Measurements from ENCODE around the gene YIF1A. TPM values are rescaled to one million over a fixed set of nuclear protein-coding genes. Genes with fewer than 3 reads are reported as not detected.

The YIF1A gene
- polyA plus RNA-seq, 1 experiment: 228 TPM

DNA sequence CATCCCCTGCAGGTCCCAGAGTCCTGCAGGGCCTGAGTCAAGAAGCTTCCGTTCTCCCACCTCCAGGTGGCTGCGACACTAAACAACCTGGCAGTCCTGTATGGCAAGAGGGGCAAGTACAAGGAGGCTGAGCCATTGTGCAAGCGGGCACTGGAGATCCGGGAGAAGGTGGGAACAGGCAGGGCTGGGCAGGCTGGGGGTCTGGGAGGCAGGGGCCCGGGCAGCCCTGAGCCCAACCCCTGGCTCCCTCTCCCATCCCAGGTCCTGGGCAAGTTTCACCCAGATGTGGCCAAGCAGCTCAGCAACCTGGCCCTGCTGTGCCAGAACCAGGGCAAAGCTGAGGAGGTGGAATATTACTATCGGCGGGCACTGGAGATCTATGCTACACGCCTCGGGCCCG, 25.2 kb downstream of the YIF1A start:
- POLR2A ChIA-PET: no interaction called here
- H3K36me3 ChIP-seq (ENCODE audit: control insufficient read depth, insufficient read depth, low read length): peaks cover 39% of the 10 kb centered on the region
- H3K4me3 ChIP-seq (ENCODE audit: low read depth, low read length): no peak overlapping the region
- TF ChIP-seq CTCF (IDR thresholded peaks at IDR 0.05; ENCODE audit: insufficient read depth, low read depth, low read length): no peak
- H3K27me3 ChIP-seq (ENCODE audit: control insufficient read depth, insufficient read depth, low read length): no peaks in the 10 kb centered on the region
- no peak for DNase-seq (ENCODE audit: low read depth)
- CTCF ChIA-PET: interaction anchor here (0.6 to 1.3 kb wide), 4 partner anchors 19 to 1053 kb away, joined by 3 to 5 read pairs (median 4); no protein-coding TSS in a partner anchor

- Histone ChIP-seq H3K4me3 (ENCODE audit: low read depth, low read length) (no peak overlapping the region), H3K36me3 (ENCODE audit: control insufficient read depth, insufficient read depth, low read length) (peaks cover 39% of the 10 kb centered on the region), H3K27me3 (ENCODE audit: control insufficient read depth, insufficient read depth, low read length) (no peaks in the 10 kb centered on the region)
- CTCF ChIA-PET: interaction anchor here (0.6 to 1.3 kb wide), 3 partner anchors 20 to 1054 kb away, joined by 3 to 5 read pairs (median 4); no protein-coding TSS in a partner anchor
- no peak for TF ChIP-seq CTCF (IDR thresholded peaks at IDR 0.05; ENCODE audit: insufficient read depth, low read depth, low read length)
- POLR2A ChIA-PET: no interaction called here
- DNase-seq (ENCODE audit: low read depth): no peak
These were observed 25.7 kb downstream of the YIF1A start for GRCh38 chr11:66263231-66263630.

DNA sequence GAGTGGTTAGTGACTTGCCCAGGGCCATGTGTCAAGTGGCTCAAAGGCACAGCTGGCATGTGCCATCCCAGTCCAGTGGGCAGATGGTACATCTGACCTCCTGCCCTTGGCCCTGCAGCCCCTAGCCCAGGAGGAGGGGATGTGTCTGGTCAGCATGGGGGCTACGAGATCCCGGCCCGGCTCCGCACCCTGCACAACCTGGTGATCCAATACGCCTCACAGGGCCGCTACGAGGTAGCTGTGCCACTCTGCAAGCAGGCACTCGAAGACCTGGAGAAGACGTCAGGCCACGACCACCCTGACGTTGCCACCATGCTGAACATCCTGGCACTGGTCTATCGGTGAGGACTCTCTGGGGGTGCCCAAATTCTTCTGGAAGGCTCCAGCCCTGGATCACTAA, 26.2 kb downstream of the YIF1A start:
- POLR2A ChIA-PET: no interaction called here
- Histone ChIP-seq H3K4me3 (ENCODE audit: low read depth, low read length) (no peak overlapping the region), H3K27me3 (ENCODE audit: control insufficient read depth, insufficient read depth, low read length) (no peaks in the 10 kb centered on the region), H3K36me3 (ENCODE audit: control insufficient read depth, insufficient read depth, low read length) (peaks cover 39% of the 10 kb centered on the region)
- CTCF ChIA-PET: interaction anchor here (1.3 to 2.1 kb wide), 3 partner anchors 20 to 194 kb away, joined by 4 to 7 read pairs (median 5); no protein-coding TSS in a partner anchor
- no peak for DNase-seq (ENCODE audit: low read depth)
- no peak for TF ChIP-seq CTCF (IDR thresholded peaks at IDR 0.05; ENCODE audit: insufficient read depth, low read depth, low read length)

DNA sequence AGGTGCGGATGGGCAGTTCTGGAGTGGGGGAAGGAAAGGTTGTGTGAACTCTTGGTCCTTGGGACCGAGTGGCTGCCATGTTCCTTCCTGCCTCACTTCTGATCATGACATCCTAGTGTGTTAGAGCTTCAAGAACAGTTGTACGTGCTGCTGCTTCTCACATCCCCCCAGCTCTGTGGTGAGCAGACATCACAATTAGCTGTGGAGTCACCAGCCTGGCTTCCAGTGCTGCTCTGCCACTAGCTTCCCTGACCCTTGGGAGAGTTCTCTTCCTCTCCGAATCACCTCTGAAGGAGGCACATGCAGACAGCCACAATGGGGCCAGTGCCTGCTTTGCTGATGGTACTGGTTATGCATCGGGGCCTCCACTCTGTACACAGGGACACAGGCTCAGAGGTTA, 26.8 kb downstream of the YIF1A start:
- H3K36me3 ChIP-seq (ENCODE audit: control insufficient read depth, insufficient read depth, low read length): peaks cover 39% of the 10 kb centered on the region
- TF ChIP-seq CTCF (IDR thresholded peaks at IDR 0.05; ENCODE audit: insufficient read depth, low read depth, low read length): no peak
- no peak overlapping the region for H3K4me3 ChIP-seq (ENCODE audit: low read depth, low read length)
- no peaks in the 10 kb centered on the region for H3K27me3 ChIP-seq (ENCODE audit: control insufficient read depth, insufficient read depth, low read length)
- CTCF ChIA-PET: interaction anchor here (1.3 to 2.1 kb wide), 3 partner anchors 21 to 193 kb away, joined by 3 to 7 read pairs (median 4); no protein-coding TSS in a partner anchor
- DNase-seq (ENCODE audit: low read depth): no peak
- POLR2A ChIA-PET: no interaction called here

DNA sequence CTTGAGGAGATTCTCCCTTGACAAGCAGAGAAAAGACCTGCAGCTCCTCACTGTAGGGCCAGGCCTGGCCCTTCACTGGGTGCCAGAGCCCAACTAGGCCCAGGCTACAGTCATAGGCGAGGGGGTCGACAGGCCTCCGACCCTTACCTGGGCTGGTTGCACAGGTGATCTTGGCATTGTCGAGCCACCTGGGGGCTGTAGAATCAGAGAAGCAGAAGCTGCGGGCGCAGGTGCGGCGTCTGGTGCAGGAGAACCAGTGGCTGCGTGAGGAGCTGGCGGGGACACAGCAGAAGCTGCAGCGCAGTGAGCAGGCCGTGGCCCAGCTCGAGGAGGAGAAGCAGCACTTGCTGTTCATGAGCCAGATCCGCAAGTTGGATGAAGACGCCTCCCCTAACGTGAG, 27.4 kb downstream of the YIF1A start:
- ChIA-PET POLR2A (no interaction called here), CTCF (interaction anchor here (1.5 to 2.1 kb wide), 2 partner anchors 39 to 193 kb away, joined by 3 to 7 read pairs; no protein-coding TSS in a partner anchor)
- DNase-seq (ENCODE audit: low read depth): no peak
- no peaks in the 10 kb centered on the region for H3K27me3 ChIP-seq (ENCODE audit: control insufficient read depth, insufficient read depth, low read length)
- H3K4me3 ChIP-seq (ENCODE audit: low read depth, low read length): no peak overlapping the region
- peaks cover 37% of the 10 kb centered on the region for H3K36me3 ChIP-seq (ENCODE audit: control insufficient read depth, insufficient read depth, low read length)
- no peak for TF ChIP-seq CTCF (IDR thresholded peaks at IDR 0.05; ENCODE audit: insufficient read depth, low read depth, low read length)
